GM12864 (cell line): ENCODE results near the gene PLSCR3.
"Not testable (repeated sequence)": the region's sequence is repeated elsewhere in the genome, so short reads cannot be mapped to it uniquely, and the experiment has no call there.

Experiments
- DNase-seq: peaks from one replicate; pipeline ENCODE4 v3.0.0-alpha.2; 2011; ENCODE audit warnings: low read depth
- H3K4me3 ChIP-seq: 2 replicates; pipeline ENCODE4 v1.5.1; 2011; ENCODE audit warnings: mild to moderate bottlenecking, low read depth, low read length, control low read depth
- CTCF ChIP-seq: IDR thresholded peaks from 2 replicates; pipeline ENCODE4 v1.5.1; 2011; ENCODE audit warnings: low read depth, mild to moderate bottlenecking, moderate library complexity, low read length, control low read depth, inconsistent platforms; ENCODE audit errors: missing control alignments

The PLSCR3 gene

GRCh38 chr17:7367083-7367482 is 27.2 kb downstream of the PLSCR3 start:
- DNase-seq, result no peak
- no peak for TF ChIP-seq CTCF
- H3K4me3 ChIP-seq, result no peak overlapping the region

GRCh38 chr17:7365963-7366362 is 28.4 kb downstream of the PLSCR3 start:
- not testable (repeated sequence) for H3K4me3 ChIP-seq, DNase-seq

- no peak for TF ChIP-seq CTCF
- H3K4me3 ChIP-seq, result no peak overlapping the region
- DNase-seq, result no peak
These were observed 31.0 kb downstream of the PLSCR3 start for GRCh38 chr17:7363311-7363710.

GRCh38 chr17:7361906-7362305 is 32.4 kb downstream of the PLSCR3 start:
- DNase-seq, result no peak
- TF ChIP-seq CTCF, result no peak
- H3K4me3 ChIP-seq, result no peak overlapping the region

- DNase-seq, result no peak
- TF ChIP-seq CTCF, result no peak
- H3K4me3 ChIP-seq, result no peak overlapping the region
These were observed 36.9 kb downstream of the PLSCR3 start for GRCh38 chr17:7357381-7357780.

- H3K4me3 ChIP-seq, result no peak overlapping the region
- no peak for TF ChIP-seq CTCF
- no peak for DNase-seq
These were observed 37.6 kb downstream of the PLSCR3 start for GRCh38 chr17:7356756-7357155.

- peak; percentile 95 for TF ChIP-seq CTCF
- DNase-seq, result peak; percentile 47
- no peak overlapping the region for H3K4me3 ChIP-seq
These were observed 38.2 kb downstream of the PLSCR3 start for GRCh38 chr17:7356072-7356549.
